GM12892 (cell line): ENCODE measurements around the gene CBX3.

Experiments
- POLR2A ChIP-seq: IDR thresholded peaks from 2 replicates; pipeline ENCODE4 v1.6.1; 2011; ENCODE audit warnings: low read depth, low read length, control low read depth
- POLR2AphosphoS5 ChIP-seq: IDR thresholded peaks from 2 replicates; pipeline ENCODE4 v1.6.1; 2011; ENCODE audit warnings: low read depth, low read length, control low read depth

DNA sequence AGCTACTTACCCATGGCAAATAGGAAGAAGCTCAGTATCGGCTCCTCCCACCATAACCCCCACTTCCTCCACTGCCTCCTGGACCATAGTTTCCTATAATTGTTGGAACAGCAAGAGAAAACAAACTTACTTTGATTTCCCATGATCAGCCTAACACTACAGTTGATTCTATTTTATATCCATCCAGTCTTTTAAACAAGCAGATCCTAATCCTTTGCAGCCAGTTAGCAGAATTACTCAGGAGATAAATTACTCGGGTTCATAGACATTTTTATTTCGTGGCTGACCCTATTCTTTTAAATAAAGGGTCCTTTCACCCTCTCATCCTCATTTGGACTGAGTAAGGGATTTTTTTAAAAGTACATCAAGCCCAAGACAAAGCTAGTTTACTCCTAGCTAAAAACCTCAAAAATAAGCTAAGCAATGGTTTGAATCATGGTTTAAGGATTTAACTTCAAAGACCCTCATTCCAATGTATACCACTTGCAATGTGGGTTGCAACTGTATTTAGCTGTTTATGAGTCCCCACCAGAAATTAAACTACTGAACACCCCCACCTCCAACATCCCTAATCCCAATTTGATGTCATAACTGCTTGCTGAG, 9.0 kb upstream of the CBX3 start:
- TF ChIP-seq POLR2AphosphoS5 (peak; percentile 59; the same call in 1 of the 2 replicates), POLR2A (peak; percentile 37)
